Measurements from ENCODE around the gene HLCS.
A peak's percentile ranks its signal among the peaks of the same experiment; 100 is the strongest.

The HLCS gene

GRCh38 chr21:36917471-36918158, 48.9 kb downstream of the HLCS start:
- DNase-seq, result peak in 6 of 10 donors; percentile 20 to 86 (median 26)
- intact Hi-C loops (cut with DNase I), result no loop called here

GRCh38 chr21:36916718-36917117, 49.8 kb downstream of the HLCS start:
- DNase-seq, result no peak
- intact Hi-C loops (cut with DNase I), result no loop called here

- DNase-seq, result no peak
- intact Hi-C loops (cut with DNase I), result no loop called here
Measured at GRCh38 chr21:36915696-36916245, 50.7 kb downstream of the HLCS start.

- DNase-seq, result no peak
- intact Hi-C loops (cut with DNase I), result no loop called here
Measured at GRCh38 chr21:36915014-36915695, 51.3 kb downstream of the HLCS start.

GRCh38 chr21:36914244-36915013, 52.0 kb downstream of the HLCS start:
- intact Hi-C loops (cut with DNase I), result no loop called here
- DNase-seq, result no peak

GRCh38 chr21:36913247-36914169, 53.0 kb downstream of the HLCS start:
- no peak for DNase-seq
- intact Hi-C loops (cut with DNase I), result no loop called here

- DNase-seq, result peak in 2 of 10 donors; percentile 13 to 75
- intact Hi-C loops (cut with DNase I), result no loop called here
Measured at GRCh38 chr21:36910581-36911307, 55.7 kb downstream of the HLCS start.

- intact Hi-C loops (cut with DNase I), result no loop called here
Measured at GRCh38 chr21:36909901-36910561, 56.4 kb downstream of the HLCS start.

GRCh38 chr21:36909423-36909822, 57.0 kb downstream of the HLCS start:
- intact Hi-C loops (cut with DNase I), result no loop called here
- no peak for DNase-seq

More at GRCh38 chr21:36909901-36910561, 56.4 kb downstream of the HLCS start:
- DNase-seq, result no peak

- intact Hi-C loops (cut with DNase I), result no loop called here
- DNase-seq, result no peak
Measured at GRCh38 chr21:36908260-36908908, 58.1 kb downstream of the HLCS start.

- intact Hi-C loops (cut with DNase I), result no loop called here
- DNase-seq, result no peak
Measured at GRCh38 chr21:36904093-36904666, 62.3 kb downstream of the HLCS start.

GRCh38 chr21:36902793-36903192, 63.7 kb downstream of the HLCS start:
- DNase-seq, result no peak
- intact Hi-C loops (cut with DNase I), result no loop called here

- DNase-seq, result no peak
- intact Hi-C loops (cut with DNase I), result no loop called here
Measured at GRCh38 chr21:36902331-36902730, 64.1 kb downstream of the HLCS start.

- intact Hi-C loops (cut with DNase I), result no loop called here
- no peak for DNase-seq
Measured at GRCh38 chr21:36901575-36901974, 64.9 kb downstream of the HLCS start.

- no peak for DNase-seq
- intact Hi-C loops (cut with DNase I), result no loop called here
Measured at GRCh38 chr21:36893581-36893980, 72.9 kb downstream of the HLCS start.

GRCh38 chr21:36892201-36892600, 74.3 kb downstream of the HLCS start:
- no peak for DNase-seq
- intact Hi-C loops (cut with DNase I), result no loop called here

- intact Hi-C loops (cut with DNase I), result no loop called here
- no peak for DNase-seq
Measured at GRCh38 chr21:36891692-36892091, 74.8 kb downstream of the HLCS start.

- no peak for DNase-seq
- intact Hi-C loops (cut with DNase I), result no loop called here
Measured at GRCh38 chr21:36891121-36891520, 75.3 kb downstream of the HLCS start.

All from posterior cingulate gyrus (tissue), 11 donors.